Neural cell (in vitro differentiated cells): ENCODE results near the gene JADE2. TPM values are rescaled to one million over a fixed set of nuclear protein-coding genes. Genes with fewer than 3 reads are reported as not detected.

Source experiments
- H2AFZ ChIP-seq: fragments of 200-600, 300-800 bp; sonication (generic), shearing (Covaris generic); 2 replicates; pipeline ENCODE4 v1.6.0; 2014; ENCODE audit warnings: low read depth, mild to moderate bottlenecking, antibody characterized with exemption, low read length, moderate library complexity
- H3F3A ChIP-seq: fragments of 200-600 bp; shearing (Covaris generic); 2 replicates; pipeline ENCODE4 v1.6.1; 2016; ENCODE audit warnings: mild to moderate bottlenecking, moderate library complexity, mixed read lengths, antibody characterized with exemption, low read length; ENCODE audit not compliant: insufficient read depth, poor library complexity, severe bottlenecking
- H3K27ac ChIP-seq: fragments of 200-600, 300-800 bp; sonication (generic), shearing (Covaris generic); 2 replicates; pipeline ENCODE4 v1.5.1; 2014; ENCODE audit warnings: mild to moderate bottlenecking, low read length, moderate library complexity
- H3K27me3 ChIP-seq: fragments of 300-800, 200-600 bp; sonication (generic), shearing (Covaris generic); 2 replicates; pipeline ENCODE4 v1.6.0; 2014; ENCODE audit warnings: mild to moderate bottlenecking, low read depth, low read length, moderate library complexity; ENCODE audit not compliant: insufficient read depth
- H3K36me3 ChIP-seq: fragments of 300-800, 200-600 bp; sonication (generic), shearing (Covaris generic); 2 replicates; pipeline ENCODE4 v1.5.1; 2014; ENCODE audit warnings: mild to moderate bottlenecking, antibody characterized with exemption, low read length, moderate library complexity; ENCODE audit not compliant: insufficient read depth
- H3K4me2 ChIP-seq: fragments of 300-800, 200-600 bp; sonication (generic), shearing (Covaris generic); 2 replicates; pipeline ENCODE4 v1.6.0; 2014; ENCODE audit warnings: mild to moderate bottlenecking, low read length
- H3K4me3 ChIP-seq: fragments of 300-800, 200-600 bp; sonication (generic), shearing (Covaris generic); 2 replicates; pipeline ENCODE4 v1.5.1; 2014; ENCODE audit warnings: mild to moderate bottlenecking, low read length, moderate library complexity
- H3K79me2 ChIP-seq: fragments of 200-600 bp; shearing (Covaris generic); replicated peaks from 2 replicates; pipeline ENCODE4 v1.6.0; 2014; ENCODE audit warnings: mild to moderate bottlenecking, low read length, moderate library complexity; ENCODE audit not compliant: insufficient read depth
- H3K9ac ChIP-seq: fragments of 300-800, 200-600 bp; sonication (generic), shearing (Covaris generic); 2 replicates; pipeline ENCODE4 v1.6.1; 2016; ENCODE audit warnings: mild to moderate bottlenecking, low read length, mixed read lengths
- H3K9me2 ChIP-seq: fragments of 200-600 bp; shearing (Covaris generic); 2 replicates; pipeline ENCODE4 v1.6.1; 2016; ENCODE audit warnings: mild to moderate bottlenecking, low read length, mixed read lengths; ENCODE audit not compliant: insufficient read depth
- H3K9me3 ChIP-seq: fragments of 200-600, 300-800 bp; sonication (generic), shearing (Covaris generic); 2 replicates; pipeline ENCODE4 v1.6.1; 2016; ENCODE audit warnings: mild to moderate bottlenecking, mixed run types, low read length, moderate library complexity, mixed read lengths
- H4K20me1 ChIP-seq: fragments of 200-600 bp; shearing (Covaris generic); 2 replicates; pipeline ENCODE4 v1.6.1; 2016; ENCODE audit warnings: mild to moderate bottlenecking, mixed run types; ENCODE audit not compliant: insufficient read depth
- EP300 ChIP-seq: fragments of 450-650 bp; conservative IDR thresholded peaks from 2 replicates; pipeline ENCODE4 v1.6.1; 2014; ENCODE audit warnings: antibody characterized with exemption, mild to moderate bottlenecking, moderate library complexity; ENCODE audit not compliant: poor library complexity, severe bottlenecking
- EZH2 ChIP-seq: fragments of 200-600, 300-800 bp; shearing (Covaris generic), sonication (generic); IDR thresholded peaks from 2 replicates; pipeline ENCODE4 v1.6.1; 2014; ENCODE audit warnings: antibody characterized with exemption, low read length, borderline replicate concordance, mild to moderate bottlenecking; ENCODE audit not compliant: insufficient read depth, poor library complexity, severe bottlenecking
- MXI1 ChIP-seq: fragments of 450-650 bp; conservative IDR thresholded peaks from 2 replicates; pipeline ENCODE4 v1.6.1; 2014; ENCODE audit warnings: antibody characterized with exemption, mild to moderate bottlenecking; ENCODE audit not compliant: poor library complexity, severe bottlenecking
- POLR2AphosphoS5 ChIP-seq: IDR thresholded peaks from 2 replicates; pipeline ENCODE4 v1.6.1; 2012
- RAD21 ChIP-seq: fragments of 450-650 bp; conservative IDR thresholded peaks from 2 replicates; pipeline ENCODE4 v1.6.1; 2014; ENCODE audit warnings: antibody characterized with exemption, mild to moderate bottlenecking, moderate library complexity
- SMC3 ChIP-seq: fragments of 450-650 bp; conservative IDR thresholded peaks from 2 replicates; pipeline ENCODE4 v1.6.1; 2014; ENCODE audit warnings: antibody characterized with exemption, mild to moderate bottlenecking, moderate library complexity; ENCODE audit not compliant: poor library complexity
- TAF1 ChIP-seq: IDR thresholded peaks from 2 replicates; pipeline ENCODE4 v1.6.1; 2012; ENCODE audit warnings: low read depth
- polyA plus RNA-seq: library from polyadenylated mRNA; depleted of rRNA; stranded (reverse); fragments of >200 nt; gene quantifications from 2 replicates; pipeline ENCODE4 v1.2.3, GENCODE V29; 2014
- TF ChIP-seq, protein P1 (sequence below): fragments of 450-650 bp; IDR thresholded peaks from 2 replicates; pipeline ENCODE4 v1.5.1; 2014; ENCODE audit warnings: antibody characterized with exemption, mild to moderate bottlenecking, moderate library complexity; ENCODE audit not compliant: poor library complexity, severe bottlenecking
- TF ChIP-seq, protein P2 (sequence below): IDR thresholded peaks from 2 replicates; pipeline ENCODE4 v1.6.1; 2012; ENCODE audit warnings: borderline replicate concordance

Gene JADE2
- polyA plus RNA-seq, 1 donor from 2014 or later, result 1.9 TPM

DNA sequence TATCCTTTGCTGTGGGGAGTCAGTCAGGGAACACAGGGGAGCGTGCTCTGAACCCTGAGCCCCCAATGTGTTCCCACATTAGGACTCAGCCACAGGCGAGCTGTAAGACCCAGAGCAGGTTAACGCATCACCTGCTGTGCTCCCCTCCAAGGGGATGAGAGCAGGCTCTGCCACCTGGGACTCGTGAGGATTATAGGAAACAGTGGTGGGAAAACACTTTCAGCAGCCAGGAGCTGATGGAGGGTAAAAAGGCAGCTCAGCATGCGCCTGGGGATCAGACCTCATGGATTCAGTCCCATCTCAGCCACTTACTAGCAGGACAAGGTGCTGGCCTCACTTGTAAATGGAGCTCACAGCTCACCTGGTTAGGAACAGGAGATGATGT lies 9.2 kb downstream of the JADE2 start:
- Histone ChIP-seq H3K4me2 (no peak overlapping the region), H4K20me1 (no peaks in the 10 kb centered on the region), H3K9me3 (no peaks in the 10 kb centered on the region), H3K9me2 (no peaks in the 10 kb centered on the region), H3F3A (no peaks in the 10 kb centered on the region), H3K27me3 (no peaks in the 10 kb centered on the region), H2AFZ (no peak overlapping the region), H3K9ac (no peak overlapping the region), H3K36me3 (no peaks in the 10 kb centered on the region), H3K79me2 (no peaks in the 10 kb centered on the region), H3K27ac (no peak overlapping the region), H3K4me3 (no peak overlapping the region)
- TF ChIP-seq, protein P1, sequence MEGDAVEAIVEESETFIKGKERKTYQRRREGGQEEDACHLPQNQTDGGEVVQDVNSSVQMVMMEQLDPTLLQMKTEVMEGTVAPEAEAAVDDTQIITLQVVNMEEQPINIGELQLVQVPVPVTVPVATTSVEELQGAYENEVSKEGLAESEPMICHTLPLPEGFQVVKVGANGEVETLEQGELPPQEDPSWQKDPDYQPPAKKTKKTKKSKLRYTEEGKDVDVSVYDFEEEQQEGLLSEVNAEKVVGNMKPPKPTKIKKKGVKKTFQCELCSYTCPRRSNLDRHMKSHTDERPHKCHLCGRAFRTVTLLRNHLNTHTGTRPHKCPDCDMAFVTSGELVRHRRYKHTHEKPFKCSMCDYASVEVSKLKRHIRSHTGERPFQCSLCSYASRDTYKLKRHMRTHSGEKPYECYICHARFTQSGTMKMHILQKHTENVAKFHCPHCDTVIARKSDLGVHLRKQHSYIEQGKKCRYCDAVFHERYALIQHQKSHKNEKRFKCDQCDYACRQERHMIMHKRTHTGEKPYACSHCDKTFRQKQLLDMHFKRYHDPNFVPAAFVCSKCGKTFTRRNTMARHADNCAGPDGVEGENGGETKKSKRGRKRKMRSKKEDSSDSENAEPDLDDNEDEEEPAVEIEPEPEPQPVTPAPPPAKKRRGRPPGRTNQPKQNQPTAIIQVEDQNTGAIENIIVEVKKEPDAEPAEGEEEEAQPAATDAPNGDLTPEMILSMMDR, result no peak
- no peak for TF ChIP-seq EP300
- no peak for TF ChIP-seq MXI1
- TF ChIP-seq TAF1, result no peak
- no peak for TF ChIP-seq POLR2AphosphoS5
- TF ChIP-seq RAD21, result no peak
- no peak for TF ChIP-seq SMC3
- TF ChIP-seq, protein P2, sequence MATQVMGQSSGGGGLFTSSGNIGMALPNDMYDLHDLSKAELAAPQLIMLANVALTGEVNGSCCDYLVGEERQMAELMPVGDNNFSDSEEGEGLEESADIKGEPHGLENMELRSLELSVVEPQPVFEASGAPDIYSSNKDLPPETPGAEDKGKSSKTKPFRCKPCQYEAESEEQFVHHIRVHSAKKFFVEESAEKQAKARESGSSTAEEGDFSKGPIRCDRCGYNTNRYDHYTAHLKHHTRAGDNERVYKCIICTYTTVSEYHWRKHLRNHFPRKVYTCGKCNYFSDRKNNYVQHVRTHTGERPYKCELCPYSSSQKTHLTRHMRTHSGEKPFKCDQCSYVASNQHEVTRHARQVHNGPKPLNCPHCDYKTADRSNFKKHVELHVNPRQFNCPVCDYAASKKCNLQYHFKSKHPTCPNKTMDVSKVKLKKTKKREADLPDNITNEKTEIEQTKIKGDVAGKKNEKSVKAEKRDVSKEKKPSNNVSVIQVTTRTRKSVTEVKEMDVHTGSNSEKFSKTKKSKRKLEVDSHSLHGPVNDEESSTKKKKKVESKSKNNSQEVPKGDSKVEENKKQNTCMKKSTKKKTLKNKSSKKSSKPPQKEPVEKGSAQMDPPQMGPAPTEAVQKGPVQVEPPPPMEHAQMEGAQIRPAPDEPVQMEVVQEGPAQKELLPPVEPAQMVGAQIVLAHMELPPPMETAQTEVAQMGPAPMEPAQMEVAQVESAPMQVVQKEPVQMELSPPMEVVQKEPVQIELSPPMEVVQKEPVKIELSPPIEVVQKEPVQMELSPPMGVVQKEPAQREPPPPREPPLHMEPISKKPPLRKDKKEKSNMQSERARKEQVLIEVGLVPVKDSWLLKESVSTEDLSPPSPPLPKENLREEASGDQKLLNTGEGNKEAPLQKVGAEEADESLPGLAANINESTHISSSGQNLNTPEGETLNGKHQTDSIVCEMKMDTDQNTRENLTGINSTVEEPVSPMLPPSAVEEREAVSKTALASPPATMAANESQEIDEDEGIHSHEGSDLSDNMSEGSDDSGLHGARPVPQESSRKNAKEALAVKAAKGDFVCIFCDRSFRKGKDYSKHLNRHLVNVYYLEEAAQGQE, result no peak
- TF ChIP-seq EZH2, result no peak

DNA sequence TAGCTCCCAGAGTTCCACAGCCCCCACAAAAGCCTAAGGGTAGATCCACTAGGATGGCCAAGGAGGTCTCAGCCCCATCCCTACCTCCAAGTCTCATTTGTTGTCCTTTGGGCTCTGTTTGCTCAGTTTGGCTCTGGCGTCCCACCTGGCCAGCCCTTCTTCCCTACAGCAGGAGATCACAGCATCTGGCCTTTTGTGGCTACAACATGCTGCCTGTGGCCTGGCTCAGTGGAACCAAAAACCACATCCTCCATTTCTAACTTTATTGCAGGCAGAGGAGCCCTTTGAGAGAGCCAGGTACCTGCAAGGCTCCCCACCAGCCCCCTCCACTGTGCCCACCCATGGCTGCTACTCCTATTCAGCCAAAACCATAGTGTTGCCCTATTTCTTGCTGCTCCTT lies 11.4 kb downstream of the JADE2 start:
- Histone ChIP-seq H2AFZ (no peak overlapping the region), H3F3A (no peaks in the 10 kb centered on the region), H3K9ac (no peak overlapping the region), H3K9me3 (no peaks in the 10 kb centered on the region), H3K79me2 (no peaks in the 10 kb centered on the region), H3K36me3 (no peaks in the 10 kb centered on the region), H3K9me2 (no peaks in the 10 kb centered on the region), H4K20me1 (no peaks in the 10 kb centered on the region), H3K4me2 (no peak overlapping the region), H3K27me3 (no peaks in the 10 kb centered on the region), H3K4me3 (no peak overlapping the region), H3K27ac (no peak overlapping the region)
- no peak for TF ChIP-seq EP300
- TF ChIP-seq MXI1, result no peak
- TF ChIP-seq RAD21, result no peak
- TF ChIP-seq EZH2, result no peak
- TF ChIP-seq, protein P2, result no peak
- no peak for TF ChIP-seq SMC3
- TF ChIP-seq, protein P1, result no peak
- no peak for TF ChIP-seq TAF1
- no peak for TF ChIP-seq POLR2AphosphoS5
